HCT116 (cell line): ENCODE data around the gene SAMSN1. TPM values are rescaled to one million over a fixed set of nuclear protein-coding genes. Genes with fewer than 3 reads are reported as not detected.

ENCODE experiments used
- ATAC-seq: fragments of 200-7000 bp; cut with Tn5 transposase; 2 replicates; pipeline ENCODE4 v1.9.1; 2020; ENCODE audit warnings: mild to moderate bottlenecking, moderate library complexity
- BruUV-seq: library from RNA; stranded (reverse); fragments of 400-500 nt; replicated peaks from 2 replicates; lab custom pipeline; 2021; lab: Mats Ljungman, UMichigan
- CTCF ChIA-PET: fragments of 300-600 bp; sonication (Branson Sonifier 250); formaldehyde crosslinking; loops from one replicate; lab custom pipeline; 2021; ENCODE audit warnings: antibody characterized with exemption; lab: Charles Lee
- POLR2A ChIA-PET: fragments of 300-600, 350-600 bp; sonication (Branson Sonifier 250); formaldehyde crosslinking; loops from one replicate; lab custom pipeline; 2021; ENCODE audit warnings: antibody characterized with exemption; lab: Charles Lee
- RAD21 ChIA-PET, 2 experiments: fragments of 300-600 bp; sonication (Branson Sonifier 250); formaldehyde crosslinking; loops; one replicate each; lab custom pipeline; 2023; ENCODE audit warnings: low total read pairs in 2 of 2; ENCODE audit not compliant: uncharacterized antibody in 2 of 2, unreplicated experiment in 2 of 2, low non-redundant PET in 1 of 2; lab: Charles Lee
- DNase-seq: peaks from one replicate; pipeline ENCODE4 v3.0.0-alpha.2; 2010; ENCODE audit warnings: low read depth, low spot score
- H2AFZ ChIP-seq: fragments of 200-600 bp; shearing (Covaris generic), sonication (generic); 2 replicates; pipeline ENCODE4 v1.6.1; 2017; ENCODE audit warnings: low read depth, mixed run types, mixed read lengths, antibody characterized with exemption, low read length; ENCODE audit not compliant: poor library complexity, severe bottlenecking
- H3K27ac ChIP-seq: 2 replicates; pipeline ENCODE4 v1.5.1; 2012; ENCODE audit warnings: low read depth, low read length
- H3K27me3 ChIP-seq: fragments of 200-600 bp; sonication (generic); 2 replicates; pipeline ENCODE4 v1.6.1; 2016; ENCODE audit warnings: mixed run types, low read length, mixed read lengths; ENCODE audit not compliant: insufficient read depth
- H3K36me3 ChIP-seq, 2 experiments: fragments of 200-500 bp in 1 of 2; fragments of 200-600 bp in 1 of 2; sonication (Bioruptor generic) in 1 of 2; sonication (generic) in 1 of 2; 2 replicates each; pipeline versions ENCODE4 v1.5.1 to v1.6.1; 2014 to 2016; ENCODE audit warnings: low read length in 2 of 2, inconsistent platforms in 1 of 2, mixed read lengths in 1 of 2, mixed run types in 1 of 2; ENCODE audit not compliant: insufficient read depth in 2 of 2, control insufficient read depth in 1 of 2
- H3K4me1 ChIP-seq, 2 experiments: fragments of 200-600 bp in 1 of 2; sonication (generic) in 1 of 2; 2 replicates each; pipeline versions ENCODE4 v1.5.1 to v1.6.1; 2012 to 2017; ENCODE audit warnings: low read length in 2 of 2, inconsistent platforms in 1 of 2, mild to moderate bottlenecking in 1 of 2, mixed read lengths in 1 of 2, mixed run types in 1 of 2, moderate library complexity in 1 of 2; ENCODE audit not compliant: insufficient read depth in 2 of 2, control insufficient read depth in 1 of 2
- H3K4me2 ChIP-seq: fragments of 200-600 bp; sonication (generic); 2 replicates; pipeline ENCODE4 v1.6.1; 2017; ENCODE audit warnings: mixed run types, low read length, mixed read lengths
- H3K4me3 ChIP-seq, 2 experiments: fragments of 200-600 bp in 1 of 2; sonication (generic) in 1 of 2; replicated peaks in 1 of 2; 2 replicates each; pipeline ENCODE4 v1.5.1; 2011 to 2016; ENCODE audit warnings: low read length in 2 of 2, control low read depth in 1 of 2, low read depth in 1 of 2, mild to moderate bottlenecking in 1 of 2, mixed read lengths in 1 of 2, mixed run types in 1 of 2
- H3K79me2 ChIP-seq: fragments of 200-600 bp; sonication (generic); 2 replicates; pipeline ENCODE4 v1.6.1; 2017; ENCODE audit warnings: mild to moderate bottlenecking, mixed run types, low read length, moderate library complexity, mixed read lengths; ENCODE audit not compliant: insufficient read depth
- H3K9ac ChIP-seq: fragments of 200-600 bp; sonication (generic); 2 replicates; pipeline ENCODE4 v1.6.1; 2016; ENCODE audit warnings: low read length, mixed read lengths
- H3K9me2 ChIP-seq: fragments of 200-600 bp; sonication (generic), shearing (Covaris generic); 2 replicates; pipeline ENCODE4 v1.6.1; 2017; ENCODE audit warnings: mixed run types, mild to moderate bottlenecking, moderate library complexity; ENCODE audit not compliant: insufficient read depth
- H3K9me3 ChIP-seq, 2 experiments: fragments of 200-500 bp in 1 of 2; fragments of 200-600 bp in 1 of 2; sonication (Bioruptor generic) in 1 of 2; sonication (generic) in 1 of 2; 2 replicates each; pipeline ENCODE4 v1.6.1; 2014 to 2017; ENCODE audit warnings: low read length in 2 of 2, mixed read lengths in 2 of 2, inconsistent platforms in 1 of 2, low read depth in 1 of 2, mild to moderate bottlenecking in 1 of 2, mixed run types in 1 of 2, moderate library complexity in 1 of 2; ENCODE audit not compliant: control insufficient read depth in 1 of 2, insufficient read depth in 1 of 2
- H4K20me1 ChIP-seq: fragments of 200-600 bp; sonication (generic), shearing (Covaris generic); 2 replicates; pipeline ENCODE4 v1.6.1; 2017; ENCODE audit warnings: mixed run types, mild to moderate bottlenecking, moderate library complexity; ENCODE audit not compliant: insufficient read depth
- ATF3 ChIP-seq: IDR thresholded peaks from 2 replicates; pipeline ENCODE4 v1.6.1; 2012
- CBX3 ChIP-seq: IDR thresholded peaks from 2 replicates; pipeline ENCODE4 v1.6.1; 2012; ENCODE audit warnings: low read depth
- EZH2phosphoT487 ChIP-seq: fragments of 200-600 bp; IDR thresholded peaks from 2 replicates; pipeline ENCODE4 v1.6.1; 2018; ENCODE audit warnings: antibody characterized with exemption, borderline replicate concordance
- FOSL1 ChIP-seq: IDR thresholded peaks from 2 replicates; pipeline ENCODE4 v1.6.1; 2012; ENCODE audit warnings: low read depth
- JUND ChIP-seq: IDR thresholded peaks from 2 replicates; pipeline ENCODE4 v1.6.1; 2012
- MAX ChIP-seq: IDR thresholded peaks from 2 replicates; pipeline ENCODE4 v1.6.1; 2012
- REST ChIP-seq: IDR thresholded peaks from 2 replicates; pipeline ENCODE4 v1.6.1; 2012; ENCODE audit warnings: low read depth
- SRF ChIP-seq: IDR thresholded peaks from 2 replicates; pipeline ENCODE4 v1.6.1; 2012; ENCODE audit warnings: low read depth
- intact Hi-C: fragments of 100-400 bp; cut with micrococcal nuclease; formaldehyde crosslinking; loops from 2 replicates; pipeline ENCODE4 v1.10.0; 2022
- total RNA-seq: library from RNA; stranded (reverse); gene quantifications from one replicate; pipeline ENCODE4 v1.2.1, GENCODE V29; 2021; ENCODE audit not compliant: unreplicated experiment

SAMSN1 gene
- total RNA-seq, 1 experiment from 2014 or later = 0.57 TPM

GRCh38 chr21:14488672-14489204 lies 57.4 kb downstream of the SAMSN1 start:
- no peaks in the 10 kb centered on the region for H3K79me2 ChIP-seq
- no peak overlapping the region for H3K4me3 ChIP-seq
- no peak overlapping the region for H3K4me2 ChIP-seq
- H3K36me3 ChIP-seq = no peaks in the 10 kb centered on the region
- no peaks in the 10 kb centered on the region for H3K4me1 ChIP-seq
- no peak for ATAC-seq
- CTCF ChIA-PET = no interaction called here
- no peaks in the 10 kb centered on the region for H3K9me2 ChIP-seq
- no peak overlapping the region for H3K9ac ChIP-seq
- POLR2A ChIA-PET = no interaction called here
- intact Hi-C loops = loop anchor here (10.0 kb wide), 1 partner anchor 56 kb away; the partner anchor contains the start of gene SAMSN1
- H3K9me3 ChIP-seq = no peaks in the 10 kb centered on the region
- TF ChIP-seq REST = no peak
- TF ChIP-seq JUND = no peak
- no peak for TF ChIP-seq FOSL1
- no peak for TF ChIP-seq MAX
- no peak for TF ChIP-seq SRF
- TF ChIP-seq EZH2phosphoT487 = no peak
- no peak for TF ChIP-seq ATF3
- no peak for TF ChIP-seq CBX3
- H3K27ac ChIP-seq = no peak overlapping the region
- H3K27me3 ChIP-seq = no peaks in the 10 kb centered on the region
- BruUV-seq = no TSS peak
- RAD21 ChIA-PET = no interaction called here
- no peaks in the 10 kb centered on the region for H4K20me1 ChIP-seq
- no peak for DNase-seq
- no peak overlapping the region for H2AFZ ChIP-seq
